Measurements from ENCODE around the gene STK31. TPM values are rescaled to one million over a fixed set of nuclear protein-coding genes. Genes with fewer than 3 reads are reported as not detected.
"Not testable (repeated sequence)": the region's sequence is repeated elsewhere in the genome, so short reads cannot be mapped to it uniquely, and the experiment has no call there.

The STK31 gene
- total RNA-seq, 1 experiment from 2014 or later: 38.9 TPM

- H3K4me3 Mint-ChIP-seq (ENCODE audit: unreplicated experiment): no peak overlapping the region
- H3K27me3 Mint-ChIP-seq (ENCODE audit: insufficient read depth, unreplicated experiment): no peaks in the 10 kb centered on the region
- no peak overlapping the region for H3K27ac Mint-ChIP-seq (ENCODE audit: unreplicated experiment)
- CTCF ChIA-PET: no interaction called here
- DNase-seq: no peak
- H3K9me3 Mint-ChIP-seq (ENCODE audit: unreplicated experiment): peaks cover 8% of the 10 kb centered on the region
- H3K4me1 Mint-ChIP-seq (ENCODE audit: low read depth, unreplicated experiment): peaks cover 10% of the 10 kb centered on the region
- intact Hi-C loops (cut with micrococcal nuclease; ENCODE audit: unreplicated experiment): no loop called here
- H3K36me3 ChIP-seq (ENCODE audit: control insufficient read depth, insufficient read depth, low read length): no peaks in the 10 kb centered on the region
- BruUV-seq (replicated peaks): no TSS peak
- H3K4me1 ChIP-seq: peaks cover 7% of the 10 kb centered on the region; the same call in 1 of the 2 replicates
- no peaks in the 10 kb centered on the region for H3K27me3 ChIP-seq (replicated peaks; ENCODE audit: control insufficient read depth, insufficient read depth, low read length)
- POLR2A ChIA-PET: no interaction called here
- H3K9me3 ChIP-seq: no peaks in the 10 kb centered on the region
- no peak for TF ChIP-seq CTCF (IDR thresholded peaks at IDR 0.05; ENCODE audit: insufficient read depth in 1 of 2, low read depth in 1 of 2, low read length in 1 of 2, severe bottlenecking in 1 of 2, unreplicated experiment in 1 of 2)
- no peak overlapping the region for H3K4me3 ChIP-seq (ENCODE audit: low read depth, low read length)
- H3K36me3 Mint-ChIP-seq (ENCODE audit: insufficient read depth, unreplicated experiment): no peaks in the 10 kb centered on the region
Measured at GRCh38 chr7:23768022-23768421, 58.0 kb downstream of the STK31 start.

- intact Hi-C loops (cut with micrococcal nuclease; ENCODE audit: unreplicated experiment); DNase-seq; H3K4me3 Mint-ChIP-seq (ENCODE audit: unreplicated experiment); H3K4me1 Mint-ChIP-seq (ENCODE audit: low read depth, unreplicated experiment); BruUV-seq (replicated peaks); H3K36me3 ChIP-seq (ENCODE audit: control insufficient read depth, insufficient read depth, low read length); H3K36me3 Mint-ChIP-seq (ENCODE audit: insufficient read depth, unreplicated experiment); H3K4me3 ChIP-seq (ENCODE audit: low read depth, low read length); H3K27me3 Mint-ChIP-seq (ENCODE audit: insufficient read depth, unreplicated experiment); H3K27ac Mint-ChIP-seq (ENCODE audit: unreplicated experiment); H3K4me1 ChIP-seq; CTCF ChIA-PET; H3K27me3 ChIP-seq (replicated peaks; ENCODE audit: control insufficient read depth, insufficient read depth, low read length); H3K9me3 Mint-ChIP-seq (ENCODE audit: unreplicated experiment); H3K9me3 ChIP-seq; POLR2A ChIA-PET: not testable (repeated sequence)
Measured at GRCh38 chr7:23779185-23779800, 69.3 kb downstream of the STK31 start.

DNA sequence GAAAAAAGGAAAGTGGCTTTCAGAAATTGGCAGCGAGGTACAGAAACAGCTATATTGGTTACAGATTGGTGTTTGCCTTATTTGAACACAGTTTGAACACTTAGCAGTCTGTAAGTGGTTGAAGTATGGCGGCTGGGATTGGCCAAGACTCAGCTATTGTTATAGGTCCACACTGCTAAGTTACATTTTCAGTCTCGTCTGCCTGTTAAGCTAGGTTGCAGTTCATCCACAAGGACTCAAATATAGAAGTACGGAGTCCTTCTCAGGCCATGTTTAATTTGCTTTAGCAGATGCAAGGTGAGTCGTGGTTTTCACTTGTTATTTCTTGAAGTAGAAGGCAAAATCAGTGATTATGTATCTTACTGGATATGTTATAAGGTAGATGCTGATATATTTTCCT is 73.1 kb downstream of the STK31 start:
- 0 out of 2 replicates have a peak, but pooled peaks cover 2% of the 10 kb centered on the region for H3K9me3 ChIP-seq
- BruUV-seq (replicated peaks): no TSS peak
- no peaks in the 10 kb centered on the region; the same call in 1 of the 2 replicates for H3K36me3 ChIP-seq (ENCODE audit: control insufficient read depth, insufficient read depth, low read length)
- peaks cover 7% of the 10 kb centered on the region for H3K4me1 Mint-ChIP-seq (ENCODE audit: low read depth, unreplicated experiment)
- H3K36me3 Mint-ChIP-seq (ENCODE audit: insufficient read depth, unreplicated experiment): peaks cover 11% of the 10 kb centered on the region
- H3K4me1 ChIP-seq: peaks cover 5% of the 10 kb centered on the region; the same call in 1 of the 2 replicates
- POLR2A ChIA-PET: no interaction called here
- no peak for DNase-seq
- no peak overlapping the region for H3K4me3 ChIP-seq (ENCODE audit: low read depth, low read length)
- H3K4me3 Mint-ChIP-seq (ENCODE audit: unreplicated experiment): no peak overlapping the region
- no peaks in the 10 kb centered on the region for H3K27me3 Mint-ChIP-seq (ENCODE audit: insufficient read depth, unreplicated experiment)
- intact Hi-C loops (cut with micrococcal nuclease; ENCODE audit: unreplicated experiment): no loop called here
- CTCF ChIA-PET: no interaction called here
- no peaks in the 10 kb centered on the region for H3K27me3 ChIP-seq (replicated peaks; ENCODE audit: control insufficient read depth, insufficient read depth, low read length)
- TF ChIP-seq CTCF (IDR thresholded peaks at IDR 0.05; ENCODE audit: insufficient read depth in 1 of 2, low read depth in 1 of 2, low read length in 1 of 2, severe bottlenecking in 1 of 2, unreplicated experiment in 1 of 2): no peak
- H3K9me3 Mint-ChIP-seq (ENCODE audit: unreplicated experiment): no peaks in the 10 kb centered on the region
- no peak overlapping the region for H3K27ac Mint-ChIP-seq (ENCODE audit: unreplicated experiment)
